ENCODE data around the gene PCDHGA3. TPM values are rescaled to one million over a fixed set of nuclear protein-coding genes. Genes with fewer than 3 reads are reported as not detected.
"Not testable (repeated sequence)": the region's sequence is repeated elsewhere in the genome, so short reads cannot be mapped to it uniquely, and the experiment has no call there.

PCDHGA3 gene
- polyA plus RNA-seq, 1 donor (not counting 4 experiments of a cell fraction or from before 2014, with no cell fraction given), result 0.03 TPM

DNA sequence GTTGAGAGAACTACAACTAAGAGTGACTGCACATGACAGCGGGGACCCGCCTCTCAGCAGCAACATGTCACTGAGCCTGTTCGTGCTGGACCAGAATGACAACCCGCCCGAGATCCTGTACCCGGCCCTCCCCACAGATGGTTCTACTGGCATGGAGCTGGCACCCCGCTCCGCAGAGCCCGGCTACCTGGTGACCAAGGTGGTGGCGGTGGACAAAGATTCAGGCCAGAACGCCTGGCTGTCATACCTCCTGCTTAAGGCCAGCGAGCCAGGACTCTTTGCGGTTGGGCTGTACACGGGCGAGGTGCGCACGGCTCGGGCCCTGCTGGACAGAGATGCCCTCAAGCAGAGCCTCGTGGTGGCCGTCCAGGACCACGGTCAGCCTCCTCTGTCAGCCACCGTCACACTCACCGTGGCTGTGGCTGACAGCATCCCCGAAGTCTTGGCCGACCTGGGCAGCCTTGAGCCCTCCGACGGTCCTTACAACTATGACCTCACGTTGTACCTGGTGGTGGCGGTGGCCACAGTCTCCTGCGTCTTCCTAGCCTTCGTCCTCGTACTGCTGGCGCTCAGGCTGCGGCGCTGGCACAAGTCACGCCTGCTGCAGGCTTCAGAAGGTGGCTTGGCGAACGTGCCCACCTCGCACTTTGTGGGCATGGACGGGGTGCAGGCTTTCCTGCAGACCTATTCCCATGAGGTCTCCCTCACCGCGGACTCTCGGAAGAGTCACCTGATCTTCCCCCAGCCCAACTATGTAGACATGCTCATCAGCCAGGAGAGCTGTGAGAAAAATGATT lies 41.0 kb downstream of the PCDHGA3 start:
- Histone ChIP-seq H4K20me1 (ENCODE audit: control insufficient read depth, extremely low read depth, insufficient read depth, low read length) (no peaks in the 10 kb centered on the region), H2AFZ (ENCODE audit: control insufficient read depth, low read length) (no peak overlapping the region), H3K79me2 (ENCODE audit: control insufficient read depth, insufficient read depth, low read length) (no peaks in the 10 kb centered on the region), H3K9me1 (ENCODE audit: control insufficient read depth, extremely low read depth, insufficient read depth, low read length) (no peaks in the 10 kb centered on the region), H3K4me2 (ENCODE audit: control insufficient read depth, extremely low read depth, insufficient read depth, low read depth, low read length) (no peak overlapping the region), H3K9me3 (ENCODE audit: control insufficient read depth, low read depth, low read length) (peaks cover 12% of the 10 kb centered on the region), H3K4me3 (ENCODE audit: control insufficient read depth in 2 of 3, extremely low read depth in 1 of 3, insufficient read depth in 2 of 3, low read depth in 1 of 3, low read length in 3 of 3) (no peak overlapping the region), H3K4me1 (ENCODE audit: control insufficient read depth, extremely low read depth, insufficient read depth, low read length) (no peaks in the 10 kb centered on the region), H3K27me3 (ENCODE audit: control insufficient read depth, extremely low read depth, insufficient read depth, low read length) (peaks cover 8% of the 10 kb centered on the region), H3K27ac (ENCODE audit: control insufficient read depth, insufficient read depth, low read length) (no peak overlapping the region), H3K36me3 (ENCODE audit: control insufficient read depth in 2 of 2, extremely low read depth in 1 of 2, insufficient read depth in 2 of 2, low read length in 2 of 2) (no peaks in the 10 kb centered on the region), H3K9ac (ENCODE audit: control insufficient read depth, extremely low read depth, insufficient read depth, low read length) (no peak overlapping the region)
- no peak for DNase-seq (ENCODE audit: low read depth, low spot score)
- dilution Hi-C loops (cut with MboI; ENCODE audit: extremely low pct_ligation_motif_present, low sequenced_read_pairs), result no loop called here
- TF ChIP-seq, protein P1, sequence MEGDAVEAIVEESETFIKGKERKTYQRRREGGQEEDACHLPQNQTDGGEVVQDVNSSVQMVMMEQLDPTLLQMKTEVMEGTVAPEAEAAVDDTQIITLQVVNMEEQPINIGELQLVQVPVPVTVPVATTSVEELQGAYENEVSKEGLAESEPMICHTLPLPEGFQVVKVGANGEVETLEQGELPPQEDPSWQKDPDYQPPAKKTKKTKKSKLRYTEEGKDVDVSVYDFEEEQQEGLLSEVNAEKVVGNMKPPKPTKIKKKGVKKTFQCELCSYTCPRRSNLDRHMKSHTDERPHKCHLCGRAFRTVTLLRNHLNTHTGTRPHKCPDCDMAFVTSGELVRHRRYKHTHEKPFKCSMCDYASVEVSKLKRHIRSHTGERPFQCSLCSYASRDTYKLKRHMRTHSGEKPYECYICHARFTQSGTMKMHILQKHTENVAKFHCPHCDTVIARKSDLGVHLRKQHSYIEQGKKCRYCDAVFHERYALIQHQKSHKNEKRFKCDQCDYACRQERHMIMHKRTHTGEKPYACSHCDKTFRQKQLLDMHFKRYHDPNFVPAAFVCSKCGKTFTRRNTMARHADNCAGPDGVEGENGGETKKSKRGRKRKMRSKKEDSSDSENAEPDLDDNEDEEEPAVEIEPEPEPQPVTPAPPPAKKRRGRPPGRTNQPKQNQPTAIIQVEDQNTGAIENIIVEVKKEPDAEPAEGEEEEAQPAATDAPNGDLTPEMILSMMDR (optimal IDR thresholded peaks at IDR 0.05 in 1 of 3, IDR thresholded peaks at IDR 0.05 in 1 of 3, conservative IDR thresholded peaks at IDR 0.05 in 1 of 3; ENCODE audit: extremely low read depth in 1 of 3, insufficient read depth in 2 of 3, low read length in 3 of 3), result no peak
- TF ChIP-seq EZH2 (IDR thresholded peaks at IDR 0.05; ENCODE audit: low read length), result no peak
- FAIRE-seq, result no peak

GRCh38 chr5:141387557-141388311 lies 44.1 kb downstream of the PCDHGA3 start, which contains the start of gene PCDHGB4:
PCDHGB4 (plus strand) TSS chr5:141387698; CDS start chr5:141387885, 187 bp downstream.
- dilution Hi-C loops (cut with MboI; ENCODE audit: extremely low pct_ligation_motif_present, low sequenced_read_pairs); H3K9me1 ChIP-seq (ENCODE audit: control insufficient read depth, extremely low read depth, insufficient read depth, low read length); H3K9ac ChIP-seq (ENCODE audit: control insufficient read depth, extremely low read depth, insufficient read depth, low read length); H3K4me1 ChIP-seq (ENCODE audit: control insufficient read depth, extremely low read depth, insufficient read depth, low read length); H3K79me2 ChIP-seq (ENCODE audit: control insufficient read depth, insufficient read depth, low read length); H2AFZ ChIP-seq (ENCODE audit: control insufficient read depth, low read length); DNase-seq (ENCODE audit: low read depth, low spot score); H3K27ac ChIP-seq (ENCODE audit: control insufficient read depth, insufficient read depth, low read length); H3K4me2 ChIP-seq (ENCODE audit: control insufficient read depth, extremely low read depth, insufficient read depth, low read depth, low read length); H4K20me1 ChIP-seq (ENCODE audit: control insufficient read depth, extremely low read depth, insufficient read depth, low read length); H3K27me3 ChIP-seq (ENCODE audit: control insufficient read depth, extremely low read depth, insufficient read depth, low read length); H3K36me3 ChIP-seq (ENCODE audit: control insufficient read depth in 2 of 2, extremely low read depth in 1 of 2, insufficient read depth in 2 of 2, low read length in 2 of 2): not testable (repeated sequence)
- H3K9me3 ChIP-seq (ENCODE audit: control insufficient read depth, low read depth, low read length), result peaks cover 19% of the 10 kb centered on the region
- TF ChIP-seq, protein P1 (optimal IDR thresholded peaks at IDR 0.05 in 1 of 3, IDR thresholded peaks at IDR 0.05 in 1 of 3, conservative IDR thresholded peaks at IDR 0.05 in 1 of 3; ENCODE audit: extremely low read depth in 1 of 3, insufficient read depth in 2 of 3, low read length in 3 of 3), result peak in 2 of 3 experiments; percentile 47 to 64
- peak; percentile 34 for FAIRE-seq
- H3K4me3 ChIP-seq (ENCODE audit: control insufficient read depth in 2 of 3, extremely low read depth in 1 of 3, insufficient read depth in 2 of 3, low read depth in 1 of 3, low read length in 3 of 3), result peak within 1 kb of the TSS in 2 of 3 experiments; percentile 23 to 34
